GM20000 (cell line): ENCODE data around the gene NCAM1.

Experiments used
- DNase-seq: peaks from one replicate; pipeline ENCODE4 v3.0.0; 2012; ENCODE audit warnings: low spot score
- TF ChIP-seq, protein P1 (sequence below): IDR thresholded peaks from 2 replicates; pipeline ENCODE4 v1.5.1; 2012; ENCODE audit warnings: mild to moderate bottlenecking, control low read depth; ENCODE audit errors: extremely low read depth, missing control alignments

Gene NCAM1

DNA sequence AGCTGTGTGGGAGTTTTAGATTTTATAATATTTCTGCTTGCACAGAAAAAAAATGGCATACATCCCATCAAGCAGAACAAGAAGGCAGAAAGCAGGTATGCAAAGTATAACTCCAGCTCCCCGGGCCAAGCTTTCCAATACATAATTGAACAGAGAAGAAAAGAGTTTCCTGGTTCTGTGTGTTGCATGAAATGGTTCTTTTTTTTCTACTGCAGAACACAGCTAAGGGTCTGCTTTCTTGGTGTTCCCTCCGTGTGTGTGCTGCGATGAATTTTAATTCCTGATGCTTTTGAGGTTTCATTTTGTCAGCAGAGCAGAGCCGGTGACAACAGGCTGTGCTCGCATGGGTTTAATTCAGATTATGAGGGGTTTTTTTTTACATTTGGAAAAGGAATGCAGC, 282.5 kb downstream of the NCAM1 start:
- DNase-seq = no peak
- TF ChIP-seq, protein P1, sequence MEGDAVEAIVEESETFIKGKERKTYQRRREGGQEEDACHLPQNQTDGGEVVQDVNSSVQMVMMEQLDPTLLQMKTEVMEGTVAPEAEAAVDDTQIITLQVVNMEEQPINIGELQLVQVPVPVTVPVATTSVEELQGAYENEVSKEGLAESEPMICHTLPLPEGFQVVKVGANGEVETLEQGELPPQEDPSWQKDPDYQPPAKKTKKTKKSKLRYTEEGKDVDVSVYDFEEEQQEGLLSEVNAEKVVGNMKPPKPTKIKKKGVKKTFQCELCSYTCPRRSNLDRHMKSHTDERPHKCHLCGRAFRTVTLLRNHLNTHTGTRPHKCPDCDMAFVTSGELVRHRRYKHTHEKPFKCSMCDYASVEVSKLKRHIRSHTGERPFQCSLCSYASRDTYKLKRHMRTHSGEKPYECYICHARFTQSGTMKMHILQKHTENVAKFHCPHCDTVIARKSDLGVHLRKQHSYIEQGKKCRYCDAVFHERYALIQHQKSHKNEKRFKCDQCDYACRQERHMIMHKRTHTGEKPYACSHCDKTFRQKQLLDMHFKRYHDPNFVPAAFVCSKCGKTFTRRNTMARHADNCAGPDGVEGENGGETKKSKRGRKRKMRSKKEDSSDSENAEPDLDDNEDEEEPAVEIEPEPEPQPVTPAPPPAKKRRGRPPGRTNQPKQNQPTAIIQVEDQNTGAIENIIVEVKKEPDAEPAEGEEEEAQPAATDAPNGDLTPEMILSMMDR = no peak

DNA sequence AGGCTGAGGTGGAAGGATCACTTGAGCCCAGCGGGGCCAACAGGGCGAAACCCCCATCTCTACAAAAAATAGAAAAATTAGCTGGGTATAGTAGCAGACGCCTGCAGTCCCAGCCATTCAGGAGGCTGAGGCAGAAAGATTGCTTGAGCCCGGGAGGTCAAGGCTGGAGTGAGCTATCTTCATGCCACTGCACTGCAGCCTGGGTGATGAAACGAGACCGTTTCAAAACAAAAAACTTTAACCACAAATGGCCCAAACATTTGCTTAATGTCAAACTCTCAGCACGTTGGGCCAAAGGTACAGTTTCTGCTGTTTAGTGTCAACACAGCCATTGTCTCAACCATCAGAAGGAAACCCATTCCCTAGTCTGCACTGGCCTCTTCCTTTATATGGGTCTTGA, 284.0 kb downstream of the NCAM1 start:
- TF ChIP-seq, protein P1 = no peak
- no peak for DNase-seq

DNA sequence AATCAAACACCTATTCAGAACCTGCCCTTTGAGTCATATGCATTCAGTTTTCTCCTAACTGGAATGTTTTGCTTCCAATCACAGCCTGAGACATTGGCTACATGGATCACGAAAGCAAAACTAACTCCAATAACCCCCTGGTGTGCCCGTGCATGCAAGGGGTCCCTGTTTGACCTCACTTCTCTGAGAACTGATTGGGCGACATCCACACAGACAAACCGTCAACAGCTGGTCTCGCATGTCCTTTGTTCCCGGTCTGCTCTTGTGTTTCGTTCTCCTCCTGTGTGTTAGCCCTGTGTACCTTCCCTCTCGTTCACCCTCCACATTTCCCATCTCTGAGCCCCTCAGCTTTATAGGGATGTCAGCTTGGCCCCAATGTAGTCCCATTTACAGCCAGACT, 286.0 kb downstream of the NCAM1 start:
- no peak for DNase-seq
- TF ChIP-seq, protein P1 = no peak

DNA sequence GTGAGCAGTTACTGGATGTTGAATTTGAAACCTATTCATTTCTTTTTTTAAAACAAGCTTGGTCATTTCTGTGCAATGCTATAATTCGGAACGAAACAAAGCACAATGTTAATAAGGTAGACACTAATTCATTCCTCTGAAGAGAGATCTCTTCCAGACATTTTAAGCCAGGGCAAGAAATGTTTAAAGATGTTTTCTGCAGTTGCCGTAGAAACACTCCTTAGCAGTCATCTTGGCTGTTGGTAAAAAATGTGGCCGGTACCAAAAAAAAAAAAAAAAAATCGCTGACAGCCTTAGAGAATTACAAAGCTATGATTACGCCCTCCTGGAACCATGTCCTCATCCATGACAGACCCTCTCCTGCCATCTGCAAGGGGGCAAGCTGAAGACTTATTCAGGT, 286.7 kb downstream of the NCAM1 start:
- no peak for DNase-seq
- TF ChIP-seq, protein P1 = no peak

DNA sequence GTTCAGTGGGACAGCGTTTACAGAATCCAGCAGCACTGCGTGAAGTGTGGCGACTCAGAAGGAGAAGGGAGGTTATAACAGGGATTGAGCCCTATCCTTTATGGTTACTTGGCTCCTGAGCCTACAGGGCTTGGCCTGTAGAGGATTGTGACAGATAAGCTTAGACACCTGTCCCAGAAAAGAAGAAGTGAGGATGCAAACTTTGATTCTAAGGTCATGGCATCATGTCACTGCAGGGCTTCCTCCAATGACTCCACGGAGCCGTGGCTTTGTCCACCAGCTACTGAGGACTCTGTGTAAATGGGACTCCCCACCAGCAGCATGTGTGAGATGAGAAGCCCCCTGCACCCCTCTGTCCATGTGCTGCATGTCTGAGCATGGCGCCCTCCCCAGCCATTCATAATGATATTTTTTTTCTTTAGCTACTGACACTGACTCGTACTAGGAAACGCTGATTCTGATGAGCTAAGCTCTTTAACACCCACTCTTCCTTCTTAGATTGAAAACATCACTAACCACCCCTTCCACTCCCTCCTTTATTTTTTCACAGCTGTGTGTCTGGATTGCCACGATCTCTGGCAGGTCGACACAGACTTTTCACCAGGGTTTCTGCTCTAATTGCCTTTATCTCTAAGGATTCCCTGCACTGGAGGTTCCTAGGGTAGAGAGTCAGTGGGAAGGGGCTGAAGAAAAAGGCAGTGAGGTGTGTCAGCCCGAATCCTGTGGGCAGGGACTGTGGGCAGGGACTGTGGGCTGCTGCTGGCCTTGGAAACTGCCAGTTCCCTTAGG, 287.7 kb downstream of the NCAM1 start:
- TF ChIP-seq, protein P1 = no peak
- DNase-seq = no peak

DNA sequence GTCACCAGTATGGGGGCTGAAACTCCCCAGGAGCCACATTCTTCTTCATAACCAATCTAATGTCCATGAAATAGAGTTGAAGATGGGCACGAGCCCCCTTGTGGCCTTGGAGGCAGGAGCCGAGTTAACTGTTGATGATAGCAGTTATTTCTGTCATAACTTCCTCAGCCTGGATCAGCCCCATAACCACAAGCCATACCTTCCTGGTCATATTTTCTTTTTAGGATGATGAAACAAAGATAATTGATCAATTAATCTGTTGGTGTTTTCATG, 288.2 kb downstream of the NCAM1 start:
- DNase-seq = no peak
- TF ChIP-seq, protein P1 = no peak

DNA sequence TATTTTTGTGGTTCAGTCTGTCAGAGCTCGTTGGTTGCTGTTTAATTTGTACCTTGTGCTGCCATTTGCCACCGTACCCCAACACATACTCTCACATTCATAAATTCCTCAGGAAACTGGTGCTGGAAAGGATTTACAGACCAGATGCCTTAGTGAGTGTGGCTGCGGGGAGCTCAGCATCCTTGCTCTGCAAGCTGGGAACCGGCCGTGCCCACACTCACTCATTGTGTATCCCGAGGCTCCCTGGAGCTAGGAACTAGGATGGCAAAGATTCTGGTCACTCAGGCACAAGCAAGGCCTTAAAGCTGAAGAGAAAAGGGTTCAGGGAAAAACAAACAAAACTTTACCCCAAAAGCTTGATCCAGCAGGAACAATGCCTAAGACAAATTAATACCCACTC, 288.6 kb downstream of the NCAM1 start:
- no peak for DNase-seq
- TF ChIP-seq, protein P1 = no peak
